ENCODE measurements around the gene EPHA6.
"Not testable (repeated sequence)": the region's sequence is repeated elsewhere in the genome, so short reads cannot be mapped to it uniquely, and the experiment has no call there.

The EPHA6 gene

DNA sequence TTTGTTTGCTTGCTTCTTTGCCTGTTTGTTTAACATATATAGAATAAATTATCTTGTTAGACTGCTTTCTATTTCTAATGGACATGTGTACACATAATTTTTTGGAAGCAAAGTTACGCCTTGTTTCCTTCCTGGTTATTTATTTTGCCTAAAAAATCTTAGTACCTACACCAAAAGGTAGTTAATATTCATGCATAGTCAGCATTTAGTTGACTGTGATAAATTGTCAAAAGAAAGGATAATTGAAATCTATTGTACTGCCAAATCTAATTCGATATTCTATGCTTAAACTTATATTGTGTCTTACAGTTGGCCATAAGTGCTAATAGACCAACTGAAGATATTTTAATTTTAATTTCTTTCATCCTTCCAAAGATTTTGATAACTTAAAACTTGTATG is 716.3 kb downstream of the EPHA6 start:
- Histone ChIP-seq H3K27ac (no peak overlapping the region), H3K4me3 (no peak overlapping the region)
- DNase-seq (ENCODE audit: low spot score): no peak
- TF ChIP-seq, protein P1, sequence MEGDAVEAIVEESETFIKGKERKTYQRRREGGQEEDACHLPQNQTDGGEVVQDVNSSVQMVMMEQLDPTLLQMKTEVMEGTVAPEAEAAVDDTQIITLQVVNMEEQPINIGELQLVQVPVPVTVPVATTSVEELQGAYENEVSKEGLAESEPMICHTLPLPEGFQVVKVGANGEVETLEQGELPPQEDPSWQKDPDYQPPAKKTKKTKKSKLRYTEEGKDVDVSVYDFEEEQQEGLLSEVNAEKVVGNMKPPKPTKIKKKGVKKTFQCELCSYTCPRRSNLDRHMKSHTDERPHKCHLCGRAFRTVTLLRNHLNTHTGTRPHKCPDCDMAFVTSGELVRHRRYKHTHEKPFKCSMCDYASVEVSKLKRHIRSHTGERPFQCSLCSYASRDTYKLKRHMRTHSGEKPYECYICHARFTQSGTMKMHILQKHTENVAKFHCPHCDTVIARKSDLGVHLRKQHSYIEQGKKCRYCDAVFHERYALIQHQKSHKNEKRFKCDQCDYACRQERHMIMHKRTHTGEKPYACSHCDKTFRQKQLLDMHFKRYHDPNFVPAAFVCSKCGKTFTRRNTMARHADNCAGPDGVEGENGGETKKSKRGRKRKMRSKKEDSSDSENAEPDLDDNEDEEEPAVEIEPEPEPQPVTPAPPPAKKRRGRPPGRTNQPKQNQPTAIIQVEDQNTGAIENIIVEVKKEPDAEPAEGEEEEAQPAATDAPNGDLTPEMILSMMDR (IDR thresholded peaks at IDR 0.05): no peak

DNA sequence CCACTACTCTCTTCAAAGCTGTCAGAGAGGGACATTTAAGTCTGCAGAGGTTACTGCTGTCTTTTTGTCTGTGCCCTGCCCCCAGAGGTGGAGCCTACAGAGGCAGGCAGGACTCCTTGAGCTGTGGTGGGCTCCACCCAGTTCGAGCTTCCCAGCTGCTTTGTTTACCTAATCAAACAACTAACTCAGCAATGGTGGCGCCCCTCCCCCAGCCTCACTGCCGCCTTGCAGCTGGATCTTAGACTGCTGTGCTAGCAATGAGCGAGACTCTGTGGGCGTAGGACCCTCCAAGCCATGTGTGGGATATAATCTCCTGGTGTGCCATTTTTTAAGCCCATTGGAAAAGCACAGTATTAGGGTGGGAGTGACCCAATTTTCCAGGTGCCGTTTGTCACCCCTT is 733.2 kb downstream of the EPHA6 start:
- not testable (repeated sequence) for DNase-seq (ENCODE audit: low spot score); H3K27ac ChIP-seq; H3K4me3 ChIP-seq

DNA sequence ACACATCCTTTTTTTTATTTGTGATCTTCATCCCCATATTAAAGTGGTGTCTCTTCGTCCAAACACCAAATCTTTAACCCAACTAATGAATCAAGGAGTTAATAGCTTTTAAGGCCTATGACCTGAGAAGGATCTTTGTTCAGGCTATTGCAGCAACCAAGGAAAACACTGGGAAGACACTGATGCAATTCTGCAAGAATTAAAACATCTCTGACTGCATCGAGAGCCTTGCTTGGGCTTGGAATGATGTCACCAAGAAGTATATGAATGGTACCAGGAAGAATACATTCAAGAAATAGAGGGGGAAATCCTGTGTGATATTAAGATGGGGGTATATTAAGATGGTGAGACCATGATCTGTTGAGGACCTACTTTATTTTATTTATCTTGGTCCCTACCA is 736.0 kb downstream of the EPHA6 start:
- no peak for DNase-seq (ENCODE audit: low spot score)
- TF ChIP-seq, protein P1 (IDR thresholded peaks at IDR 0.05): no peak
- no peak overlapping the region for H3K27ac ChIP-seq
- no peak overlapping the region for H3K4me3 ChIP-seq

DNA sequence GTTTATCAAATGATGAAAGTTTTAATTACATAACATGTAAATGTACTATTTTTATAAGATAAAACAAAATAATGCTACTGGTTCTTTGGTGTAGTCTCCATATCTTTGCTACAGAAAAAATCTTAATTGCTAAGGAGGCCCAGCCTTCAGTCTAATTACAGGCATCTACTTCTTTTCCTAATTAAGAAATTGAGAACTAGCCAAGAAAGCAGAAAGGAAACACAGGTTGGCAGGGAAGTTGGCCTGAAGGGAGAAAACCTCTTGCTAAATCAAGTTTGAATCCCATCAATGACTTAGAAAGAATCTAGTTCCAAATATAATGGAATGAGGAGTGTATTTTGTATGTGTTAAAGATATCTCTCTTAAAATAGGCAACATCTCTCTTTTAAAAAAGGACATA is 737.8 kb downstream of the EPHA6 start:
- DNase-seq (ENCODE audit: low spot score): no peak
- H3K4me3 ChIP-seq: no peak overlapping the region
- TF ChIP-seq, protein P1 (IDR thresholded peaks at IDR 0.05): no peak
- no peak overlapping the region for H3K27ac ChIP-seq

DNA sequence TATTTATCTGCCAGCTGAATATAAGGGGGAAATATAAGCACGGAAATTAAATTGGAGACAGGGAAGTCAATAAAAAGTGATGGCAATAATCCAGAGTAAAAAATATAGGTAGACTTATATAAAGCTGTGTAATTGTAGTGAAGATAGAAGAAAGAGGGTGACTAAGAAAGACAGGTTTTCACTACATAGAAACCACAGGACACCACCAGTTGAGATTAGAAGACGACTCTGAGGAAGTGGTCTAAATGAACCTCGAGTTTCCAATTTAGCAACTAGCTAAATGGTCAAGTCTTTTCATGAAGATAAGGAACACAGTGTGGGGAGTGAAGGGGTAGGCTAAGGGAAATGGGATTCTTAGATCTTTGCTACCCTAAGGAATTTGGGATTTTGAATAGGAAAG is 761.3 kb downstream of the EPHA6 start:
- no peak overlapping the region for H3K4me3 ChIP-seq
- TF ChIP-seq, protein P1 (IDR thresholded peaks at IDR 0.05): no peak
- no peak overlapping the region for H3K27ac ChIP-seq
- DNase-seq (ENCODE audit: low spot score): no peak

DNA sequence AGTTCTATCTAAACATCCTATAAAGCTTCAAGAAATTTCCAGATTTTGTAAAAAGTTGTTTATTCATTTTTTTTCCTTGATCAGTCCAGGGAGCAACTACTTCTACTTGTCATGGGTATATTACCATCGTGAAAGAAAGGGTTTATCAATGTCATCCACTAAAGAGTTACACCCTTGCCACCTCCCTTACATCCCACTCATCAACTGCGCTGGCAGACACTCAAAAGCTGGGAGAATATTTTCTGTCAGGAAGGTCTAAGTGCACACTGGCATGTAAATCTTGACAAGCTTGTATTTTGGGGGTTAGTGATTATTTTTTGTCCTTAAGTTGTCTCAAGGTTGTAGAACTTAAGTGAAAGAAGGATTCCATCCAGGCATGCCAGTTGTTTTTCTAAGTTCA is 761.8 kb downstream of the EPHA6 start:
- TF ChIP-seq, protein P1 (IDR thresholded peaks at IDR 0.05): no peak
- Histone ChIP-seq H3K27ac (no peak overlapping the region), H3K4me3 (no peak overlapping the region)
- no peak for DNase-seq (ENCODE audit: low spot score)

DNA sequence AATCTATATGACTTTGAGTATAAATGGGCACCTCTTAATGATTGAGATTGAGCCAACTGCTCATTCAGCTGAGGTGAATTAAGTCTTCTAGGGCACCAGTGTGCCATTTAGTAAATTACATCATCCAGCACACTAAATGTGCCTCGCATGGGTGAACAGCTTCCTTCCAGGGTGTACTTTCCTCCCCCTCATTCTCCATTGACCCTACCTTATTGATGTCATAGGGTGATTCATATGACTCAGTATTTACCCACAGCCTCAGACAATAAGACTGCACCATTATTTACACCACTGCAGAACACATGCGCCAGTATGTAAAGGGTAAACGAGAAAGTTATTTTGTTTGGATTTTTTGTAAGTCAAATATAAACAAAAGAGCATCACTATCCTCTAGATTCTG is 765.0 kb downstream of the EPHA6 start:
- no peak for DNase-seq (ENCODE audit: low spot score)
- TF ChIP-seq, protein P1 (IDR thresholded peaks at IDR 0.05): no peak
- H3K27ac ChIP-seq: no peak overlapping the region
- no peak overlapping the region for H3K4me3 ChIP-seq

DNA sequence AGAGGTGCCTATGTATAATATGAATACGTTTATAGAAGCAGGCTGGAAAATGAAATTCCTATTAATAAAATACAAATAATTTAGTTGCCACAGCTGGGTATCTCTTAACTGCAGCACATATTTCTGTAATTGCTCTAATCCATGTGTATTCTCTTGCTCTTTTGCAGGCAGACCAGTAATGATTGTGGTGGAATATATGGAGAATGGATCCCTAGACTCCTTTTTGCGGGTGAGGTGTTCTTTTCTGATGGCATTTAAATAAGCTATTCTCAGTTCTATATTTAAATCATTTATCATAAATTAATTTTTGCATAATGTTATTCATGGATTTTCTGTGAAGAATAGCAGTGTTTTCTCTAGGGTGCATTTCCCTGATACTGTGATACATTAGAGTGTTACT is 796.2 kb downstream of the EPHA6 start:
- no peak for DNase-seq (ENCODE audit: low spot score)
- TF ChIP-seq, protein P1 (IDR thresholded peaks at IDR 0.05): no peak
- no peak overlapping the region for H3K27ac ChIP-seq
- H3K4me3 ChIP-seq: no peak overlapping the region

Data from coronary artery (tissue), 2 donors.